Inflammatory macrophage treated with lipopolysaccharide for 1 hour (primary cell): Measurements from ENCODE around the gene TBX5.

Source experiments
- DNase-seq, 2 donors: peaks; one replicate each; pipeline ENCODE4 v3.0.0-alpha.2; 2020 to 2022

TBX5 gene

GRCh38 chr12:114405519-114406271, at the start of gene TBX5:
Gene TBX5, minus strand, starts transcription at chr12:114406144. Its CDS starts 2,246 bp downstream, at chr12:114403898.
- DNase-seq = no peak

DNA sequence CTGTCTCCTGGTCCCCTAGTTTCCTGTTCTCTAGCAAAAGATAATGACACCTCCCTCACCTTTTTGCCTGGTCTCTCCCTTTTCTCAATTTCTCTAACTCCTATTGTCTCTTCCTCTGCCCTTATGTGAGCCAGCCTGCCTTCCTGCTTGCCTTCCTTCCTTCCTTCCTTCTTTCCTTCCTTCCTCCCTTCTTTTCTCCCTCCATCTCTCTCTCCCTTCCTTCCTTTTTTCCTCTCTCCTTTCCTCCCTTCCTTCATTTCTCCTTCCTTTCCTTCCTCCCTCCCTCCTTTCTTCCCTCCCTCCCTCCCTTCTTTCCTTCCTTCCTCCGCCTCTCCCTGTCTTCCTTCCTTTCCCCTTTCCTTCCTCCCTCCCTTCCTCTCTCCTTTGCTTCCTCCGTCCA, 45.7 kb upstream of the TBX5 start:
- DNase-seq = no peak

DNA sequence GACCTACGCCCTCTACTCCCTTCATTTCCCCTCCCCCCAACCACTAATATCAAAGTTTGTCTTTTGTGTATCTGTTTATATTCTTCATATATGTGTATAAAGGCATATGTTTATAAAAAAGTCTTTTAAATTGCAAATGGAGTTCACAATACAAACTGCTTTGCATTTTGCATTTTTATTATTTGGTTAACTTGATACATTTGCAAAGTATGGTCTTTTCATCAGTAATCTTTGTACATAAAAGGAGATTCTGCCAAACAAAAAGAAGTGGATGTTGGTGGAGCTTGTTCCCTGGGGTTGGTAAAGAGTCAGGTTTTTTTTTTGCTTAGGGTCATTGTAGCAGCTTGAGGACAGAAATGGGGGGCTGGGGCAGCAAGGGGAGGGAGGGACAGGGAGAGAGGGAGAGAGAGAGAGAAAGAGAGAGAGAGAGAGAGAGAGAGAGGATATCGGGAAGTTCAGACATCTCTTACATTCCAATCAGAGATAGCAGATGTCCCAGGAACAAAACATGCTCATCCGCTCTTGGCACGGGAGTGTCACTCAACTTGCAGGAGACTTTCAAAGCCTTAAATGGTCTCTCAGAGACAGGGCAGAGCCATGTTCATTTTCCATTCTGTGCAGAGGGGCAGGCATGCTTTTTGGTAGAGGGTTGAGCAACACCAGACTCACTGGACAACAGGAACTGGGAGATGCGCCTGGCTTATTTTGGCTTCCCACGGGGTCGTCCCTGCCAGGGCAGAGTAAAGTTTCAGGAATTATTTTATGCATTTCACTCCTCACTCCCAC, 44.8 kb upstream of the TBX5 start:
- DNase-seq = no peak

GRCh38 chr12:114450019-114450418, 44.1 kb upstream of the TBX5 start:
- DNase-seq = no peak

DNA sequence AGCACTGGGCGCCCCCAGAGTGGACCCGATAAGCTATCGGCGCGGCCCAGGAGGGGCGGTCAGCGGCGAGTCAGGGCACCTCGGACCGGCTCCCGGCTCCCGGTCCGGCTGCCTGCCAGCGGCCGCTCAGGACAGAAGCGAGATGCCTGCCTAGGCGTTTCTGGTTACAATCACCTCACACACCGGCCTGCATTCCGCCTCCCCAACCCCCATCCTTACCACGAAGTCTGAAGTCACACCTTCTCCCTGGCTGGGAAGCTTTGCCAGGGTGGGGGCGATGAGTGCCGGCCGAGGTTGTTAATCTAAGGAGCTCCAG, 42.6 kb upstream of the TBX5 start:
- no peak for DNase-seq

DNA sequence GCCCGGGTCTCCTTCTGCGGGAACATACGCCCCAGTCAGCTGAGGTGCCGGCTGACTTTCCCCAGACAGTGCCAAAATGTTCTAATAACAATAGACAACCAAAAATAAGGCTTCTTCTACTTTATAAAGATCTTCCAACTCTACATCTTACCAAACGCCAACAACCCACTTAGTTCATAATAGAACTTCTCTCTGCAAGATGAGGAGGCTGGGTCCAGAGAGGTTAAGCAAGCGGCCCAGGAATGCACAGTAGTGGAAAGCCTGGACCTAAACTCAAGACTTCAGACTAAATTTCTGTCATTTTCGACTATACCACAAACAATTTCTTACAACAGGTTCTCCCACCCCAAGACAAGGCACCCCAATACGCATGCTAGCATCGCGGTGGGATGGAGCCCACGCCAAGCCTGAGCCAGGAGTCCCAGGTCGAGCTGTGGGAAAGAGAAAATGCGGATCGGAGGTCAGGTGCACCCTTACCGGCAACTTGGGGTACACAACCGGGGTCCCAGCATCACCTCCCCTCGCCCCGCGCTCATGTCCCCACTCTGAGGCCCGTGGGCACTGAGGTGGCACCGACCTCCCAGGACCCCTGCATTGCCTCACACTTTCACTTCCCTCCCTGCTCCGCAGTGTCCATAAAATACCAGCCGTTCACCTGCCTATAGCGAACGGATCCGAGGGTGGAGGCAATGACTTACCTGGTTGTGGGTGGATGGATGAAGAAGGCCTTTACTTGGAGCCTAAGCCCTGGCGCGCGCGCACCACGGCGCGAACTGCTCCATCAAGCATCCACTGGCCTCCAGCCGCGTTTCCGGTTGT, 42.1 kb upstream of the TBX5 start:
- no peak for DNase-seq

DNA sequence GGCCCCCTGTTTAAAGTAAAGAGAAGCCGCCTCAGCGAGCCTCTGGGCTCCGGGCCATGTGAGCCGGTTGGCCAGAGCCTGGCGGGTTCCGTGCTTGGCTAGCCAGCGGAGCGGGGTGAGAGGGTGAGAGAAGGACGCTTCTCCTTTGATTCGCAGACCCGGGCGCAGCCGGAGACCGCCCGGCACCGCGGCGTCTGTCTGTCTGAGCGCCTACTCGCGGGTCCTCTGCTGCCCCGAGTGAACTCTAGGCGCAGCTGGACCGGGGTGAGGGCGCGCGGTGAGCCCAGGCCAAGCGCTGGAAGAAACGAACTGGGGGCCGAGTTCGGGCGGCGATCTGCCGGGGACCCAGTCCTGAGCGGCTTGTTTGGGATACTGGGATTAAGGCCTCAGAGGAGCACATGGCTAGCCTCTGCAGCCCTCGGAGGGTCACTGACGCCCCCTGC, 41.4 kb upstream of the TBX5 start:
- DNase-seq = no peak

DNA sequence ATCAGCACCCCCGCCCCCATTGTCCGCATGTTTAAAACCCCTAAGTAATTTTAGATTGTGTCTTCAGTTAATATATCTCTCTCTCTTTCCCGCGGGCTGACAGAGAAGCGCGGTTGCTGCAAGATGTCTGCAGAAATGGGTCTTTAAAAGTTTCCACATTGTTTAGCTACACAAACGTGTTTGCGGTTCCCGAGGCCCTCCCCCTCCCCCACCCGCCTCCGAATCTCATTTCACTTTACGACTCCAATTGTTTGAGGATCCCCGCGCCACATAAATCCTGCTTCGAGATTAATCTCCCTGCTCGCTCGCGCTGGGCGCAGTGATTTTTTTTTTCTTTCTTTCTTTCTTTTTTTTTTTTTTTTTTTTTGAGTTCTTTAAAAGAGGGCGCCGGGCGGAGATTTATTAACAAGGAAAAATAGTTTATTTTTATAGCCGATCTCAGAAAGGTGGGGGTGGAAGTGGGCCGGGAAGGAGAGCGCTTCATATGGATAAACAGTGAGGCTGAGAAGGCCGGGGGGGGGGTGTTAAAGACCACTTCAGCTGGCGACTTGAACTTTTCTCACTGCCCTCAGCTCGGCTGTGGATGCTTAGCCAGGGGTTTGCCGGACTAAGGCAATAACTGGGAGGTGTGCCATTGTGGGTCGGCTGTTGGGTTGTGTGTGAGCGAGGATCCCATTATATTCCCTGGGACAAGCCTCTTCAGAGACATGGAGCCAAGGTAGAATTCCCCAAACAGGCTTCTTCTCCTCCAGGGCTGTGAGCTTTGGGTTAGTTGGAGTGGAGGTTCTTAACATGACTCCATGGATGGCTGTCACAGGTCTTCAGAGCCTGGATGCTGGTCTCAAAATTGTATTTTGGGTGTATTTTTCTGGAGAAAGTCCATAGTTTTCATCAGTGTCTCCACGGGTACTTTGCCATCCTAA, 39.7 kb upstream of the TBX5 start:
- no peak for DNase-seq

- DNase-seq = no peak
These were observed 38.7 kb upstream of the TBX5 start for GRCh38 chr12:114444422-114445279.

DNA sequence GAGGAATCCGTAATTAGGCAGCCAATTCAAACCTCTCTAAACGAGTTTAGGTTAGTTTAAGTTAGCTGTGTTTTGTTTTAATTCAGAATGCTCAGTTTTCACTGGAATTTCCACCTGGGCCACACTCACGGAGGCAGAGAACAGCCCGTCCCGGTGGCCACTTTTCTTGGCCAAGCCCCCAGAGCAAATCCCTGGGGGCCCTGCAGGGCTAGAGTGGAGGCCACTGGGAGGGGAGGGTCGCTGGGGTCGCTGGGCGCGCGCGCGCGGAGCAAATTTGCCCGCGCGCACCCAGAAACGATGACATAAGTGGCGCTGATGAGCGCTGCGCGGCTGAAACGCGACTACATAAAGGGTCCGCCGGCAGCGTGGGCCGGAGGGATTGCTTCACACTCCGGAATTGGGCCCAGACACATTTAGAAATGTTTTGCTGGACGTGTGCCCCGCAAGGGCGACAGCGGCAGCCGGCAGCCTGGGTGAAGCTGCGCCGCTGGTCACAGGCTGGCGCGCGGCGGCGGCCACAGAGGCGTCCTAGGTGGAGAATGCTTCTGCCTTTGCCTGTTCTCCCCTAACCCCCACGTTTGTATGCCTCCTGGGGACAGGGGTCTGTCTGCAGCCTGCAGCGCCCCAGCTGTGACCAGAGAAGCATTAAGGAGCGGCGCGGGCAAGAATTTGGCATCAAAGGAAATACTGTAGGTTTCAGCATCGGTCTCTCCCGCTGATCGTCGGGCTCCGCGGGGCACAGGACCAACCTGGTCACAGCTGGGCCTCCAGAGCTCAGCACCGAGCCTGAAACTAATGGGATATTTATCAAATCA, 37.9 kb upstream of the TBX5 start:
- no peak for DNase-seq

- no peak for DNase-seq
These were observed 36.6 kb upstream of the TBX5 start for GRCh38 chr12:114442578-114442977.

DNA sequence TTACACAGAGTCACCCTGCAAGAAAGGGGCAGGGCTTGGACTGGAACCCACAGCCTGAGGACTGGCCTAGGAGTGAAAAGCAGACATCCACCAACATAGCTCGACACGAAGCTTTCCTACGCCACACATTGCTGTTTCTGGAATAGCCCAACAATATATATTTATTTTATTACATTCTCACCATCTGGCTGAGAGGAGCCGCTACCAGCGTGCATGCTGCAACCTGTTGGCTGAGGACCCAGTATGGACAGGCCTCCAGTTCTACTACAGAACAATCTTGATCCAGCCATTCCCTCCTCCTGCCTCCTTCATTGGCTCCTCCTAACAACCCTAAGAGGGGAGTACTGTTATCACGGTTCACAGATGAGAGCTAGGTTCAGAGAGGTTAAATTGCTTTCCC, 35.6 kb upstream of the TBX5 start:
- no peak for DNase-seq

DNA sequence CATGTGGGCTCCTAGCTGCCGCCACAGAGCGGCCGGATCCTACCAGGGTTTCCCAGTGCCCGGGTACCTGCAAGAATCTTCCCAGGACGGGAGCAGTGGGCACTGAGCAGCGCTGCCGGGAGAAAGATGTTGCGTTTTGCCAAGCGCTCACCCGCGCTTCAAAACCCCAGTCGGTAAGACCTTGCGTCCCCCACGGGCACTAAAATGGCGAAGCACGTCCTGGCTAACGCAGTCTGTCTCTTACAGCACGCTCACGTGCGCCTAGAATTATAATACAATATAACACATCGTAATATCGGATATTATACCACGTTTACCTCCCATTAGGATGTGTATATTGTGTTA, 35.1 kb upstream of the TBX5 start:
- no peak for DNase-seq

DNA sequence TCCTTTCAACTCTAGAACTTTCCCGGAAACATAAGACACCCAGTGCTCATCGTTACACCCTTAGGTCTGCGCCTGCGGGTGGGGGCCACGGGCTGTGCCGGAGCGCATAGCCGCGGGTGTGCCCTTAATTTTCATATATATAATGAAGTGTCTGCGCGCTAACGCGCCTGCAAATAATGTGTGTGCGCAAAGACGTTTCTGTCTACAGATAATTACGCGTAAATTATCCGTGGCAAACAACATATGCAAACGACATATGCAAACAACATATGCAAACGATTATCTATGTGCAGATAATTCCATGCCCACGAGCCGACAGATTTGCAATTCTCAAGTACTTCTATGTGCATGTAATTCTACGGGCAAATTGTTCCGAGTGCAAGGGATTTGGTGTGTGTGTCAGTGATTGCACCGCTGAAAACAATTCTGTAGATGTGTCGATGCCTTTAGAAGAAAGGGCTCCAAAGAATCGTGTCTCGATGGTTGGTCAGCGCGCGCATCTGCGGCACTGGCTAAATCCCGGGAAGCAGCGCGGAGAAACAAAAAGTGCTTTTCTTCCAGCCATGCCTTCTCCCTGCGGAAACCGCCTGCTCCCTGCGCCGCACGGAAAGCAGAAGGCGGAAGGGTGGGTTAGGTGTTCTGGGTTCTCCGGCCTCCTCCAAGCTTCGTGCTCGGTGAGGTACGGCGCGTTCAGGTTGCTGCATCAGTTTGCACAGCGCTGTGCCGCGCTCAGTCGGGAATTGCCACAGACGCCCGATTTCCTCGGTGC, 34.5 kb upstream of the TBX5 start:
- DNase-seq = no peak

DNA sequence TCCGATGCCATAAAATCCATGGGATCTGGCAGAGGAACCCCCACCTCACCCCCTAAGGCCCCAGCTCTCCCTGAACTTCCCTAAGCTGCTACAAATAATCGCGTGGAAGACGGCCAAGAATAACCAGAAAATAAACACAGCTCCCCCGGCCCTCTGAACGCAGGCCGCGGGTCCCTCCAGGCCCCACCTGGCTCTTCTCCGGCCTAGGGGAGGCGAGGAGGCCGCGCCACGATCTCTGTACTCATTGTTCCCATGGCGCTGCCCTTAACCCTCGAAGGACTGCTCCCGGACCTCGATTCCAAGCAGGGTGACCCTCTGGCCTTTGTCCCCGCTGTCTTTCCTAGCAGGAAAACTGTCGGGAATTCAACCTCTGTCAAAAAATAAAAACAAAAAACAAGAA, 33.9 kb upstream of the TBX5 start:
- DNase-seq = no peak

DNA sequence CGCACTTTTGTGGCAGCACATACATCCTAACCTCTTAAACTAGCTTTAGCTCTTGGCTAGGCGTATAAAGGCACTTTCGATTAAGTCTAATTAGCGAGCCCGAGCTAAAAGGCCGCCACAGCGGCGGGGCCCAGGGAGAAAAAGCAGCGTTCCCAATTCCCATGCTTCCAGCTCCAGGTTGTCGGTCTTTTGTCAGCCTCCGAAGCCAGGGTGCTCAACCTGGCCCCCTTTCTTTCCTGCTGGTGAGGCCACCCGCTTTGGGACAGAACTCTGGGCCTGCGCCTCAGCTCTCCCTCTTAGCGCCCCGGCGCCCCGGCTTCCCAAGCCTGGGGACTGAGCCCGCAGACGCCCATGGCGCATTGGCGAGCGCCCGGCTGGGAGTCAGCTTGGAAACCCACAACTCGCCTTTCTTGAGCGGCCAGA, 33.3 kb upstream of the TBX5 start:
- DNase-seq = no peak

GRCh38 chr12:114438635-114439256, 32.8 kb upstream of the TBX5 start:
- DNase-seq = no peak

- DNase-seq = no peak
These were observed 28.4 kb upstream of the TBX5 start for GRCh38 chr12:114434341-114434740.

DNA sequence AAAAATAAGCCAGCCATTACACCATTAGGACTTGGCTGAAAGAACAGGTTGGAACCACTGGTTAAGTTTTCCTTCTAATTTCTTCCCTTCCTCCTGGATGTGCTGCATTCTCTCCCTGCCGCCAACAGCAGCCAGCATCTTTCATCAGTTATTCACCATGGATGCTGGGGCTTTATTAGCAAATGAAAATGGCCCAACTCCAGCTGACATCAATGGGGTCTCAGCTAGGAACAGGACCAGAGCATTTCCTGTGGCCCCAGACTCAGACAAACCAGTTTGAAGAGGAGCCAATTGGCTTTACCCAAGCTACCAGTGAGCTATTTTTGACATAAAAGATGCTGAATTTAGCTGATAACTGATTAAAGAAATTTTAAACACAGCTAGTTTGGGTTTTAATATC, 26.0 kb upstream of the TBX5 start:
- no peak for DNase-seq
